GM19372 (cell line): Measurements from ENCODE around the gene RICTOR.

Experiments
- ATAC-seq: cut with Tn5 transposase; IDR thresholded peaks from one replicate; pipeline ENCODE4 v1.9.1; 2021; ENCODE audit warnings: mild to moderate bottlenecking, low read depth, moderate library complexity; ENCODE audit not compliant: unreplicated experiment

Gene RICTOR

GRCh38 chr5:39099831-39100230 lies 25.6 kb upstream of the RICTOR start:
- ATAC-seq: no peak

- ATAC-seq: no peak
These were observed 19.2 kb upstream of the RICTOR start for GRCh38 chr5:39093352-39093751.

GRCh38 chr5:39092581-39093351 lies 18.6 kb upstream of the RICTOR start:
- no peak for ATAC-seq

GRCh38 chr5:39091940-39092580 lies 17.9 kb upstream of the RICTOR start:
- ATAC-seq: no peak

- no peak for ATAC-seq
These were observed 9.8 kb upstream of the RICTOR start for GRCh38 chr5:39083968-39084367.

GRCh38 chr5:39082995-39083394 lies 8.8 kb upstream of the RICTOR start:
- no peak for ATAC-seq

GRCh38 chr5:39080597-39081204 lies 6.5 kb upstream of the RICTOR start:
- ATAC-seq: no peak

GRCh38 chr5:39080168-39080567 lies 6.0 kb upstream of the RICTOR start:
- no peak for ATAC-seq

GRCh38 chr5:39079147-39079546 lies 4.9 kb upstream of the RICTOR start:
- no peak for ATAC-seq

- no peak for ATAC-seq
These were observed 2.8 kb upstream of the RICTOR start for GRCh38 chr5:39076757-39077728.

GRCh38 chr5:39076101-39076756 lies 2.0 kb upstream of the RICTOR start:
- ATAC-seq: no peak

GRCh38 chr5:39073767-39074016 lies 507 bp downstream of the RICTOR start:
- peak; percentile 27 for ATAC-seq

GRCh38 chr5:39072925-39073766 lies 1.1 kb downstream of the RICTOR start:
- peak; percentile 33 for ATAC-seq

GRCh38 chr5:39068099-39068498 lies 6.1 kb downstream of the RICTOR start:
- ATAC-seq: no peak

GRCh38 chr5:39064450-39064849 lies 9.7 kb downstream of the RICTOR start:
- no peak for ATAC-seq

GRCh38 chr5:39063037-39063436 lies 11.2 kb downstream of the RICTOR start:
- ATAC-seq: no peak

GRCh38 chr5:39062530-39062929 lies 11.7 kb downstream of the RICTOR start:
- ATAC-seq: no peak

GRCh38 chr5:39062104-39062503 lies 12.1 kb downstream of the RICTOR start:
- ATAC-seq: no peak

- ATAC-seq: no peak
These were observed 15.1 kb downstream of the RICTOR start for GRCh38 chr5:39059064-39059463.
